Tibial artery (tissue), 4 donors: ENCODE data around the gene TREH.
"Not testable (repeated sequence)": the region's sequence is repeated elsewhere in the genome, so short reads cannot be mapped to it uniquely, and the experiment has no call there.

ENCODE experiments used
- DNase-seq, 2 donors: peaks; one replicate each; pipeline ENCODE4 v3.0.0-alpha.2; 2019
- H3K27ac ChIP-seq, 2 donors: fragments of 200-600 bp; sonication (generic) in 1 of 2; 1 replicate in 1 of 2; 2 replicates in 1 of 2; pipeline ENCODE4 v1.5.1; 2018 to 2019; ENCODE audit warnings: mild to moderate bottlenecking in 1 of 2
- H3K27me3 ChIP-seq, 2 donors: fragments of 200-600 bp; sonication (generic) in 1 of 2; one replicate each; pipeline versions ENCODE4 v1.5.1 to v1.6.0; 2016 to 2019
- H3K36me3 ChIP-seq, 3 donors: fragments of 200-600 bp; sonication (generic) in 2 of 3; one replicate each; pipeline ENCODE4 v1.5.1; 2016 to 2019; ENCODE audit warnings: mild to moderate bottlenecking in 2 of 3
- H3K4me1 ChIP-seq, 4 donors: fragments of 200-600 bp; sonication (generic) in 2 of 4; 1 replicate in 3 of 4; 2 replicates in 1 of 4; pipeline ENCODE4 v1.5.1; 2016 to 2019
- H3K4me3 ChIP-seq, 2 donors: fragments of 200-600 bp; sonication (generic) in 1 of 2; 1 replicate in 1 of 2; 2 replicates in 1 of 2; pipeline ENCODE4 v1.5.1; 2018 to 2019; ENCODE audit warnings: mild to moderate bottlenecking in 2 of 2
- H3K9me3 ChIP-seq, 3 donors: fragments of 200-600 bp; sonication (generic) in 1 of 3; one replicate each; pipeline ENCODE4 v1.5.1; 2016 to 2019
- intact Hi-C: fragments of 100-400 bp; cut with DNase I; formaldehyde crosslinking; loops from one replicate; pipeline ENCODE4 v1.15.0; 2023; ENCODE audit warnings: low total_unique reads
- TF ChIP-seq, protein P1 (sequence below), 2 experiments: fragments of 200-600 bp in 1 of 2; fragments of 450-650 bp in 1 of 2; IDR thresholded peaks; one replicate each; pipeline ENCODE4 v1.5.1; 2017 to 2019; ENCODE audit warnings: antibody characterized with exemption in 2 of 2, mild to moderate bottlenecking in 1 of 2, moderate library complexity in 1 of 2

Gene TREH

GRCh38 chr11:118682372-118682771 is 2.9 kb upstream of the TREH start:
- no peak overlapping the region for H3K4me3 ChIP-seq
- intact Hi-C loops, result no loop called here
- no peaks in the 10 kb centered on the region for H3K36me3 ChIP-seq
- DNase-seq, result peak in 1 of 2 donors; percentile 2
- no peak overlapping the region for H3K27ac ChIP-seq
- no peaks in the 10 kb centered on the region for H3K27me3 ChIP-seq
- H3K9me3 ChIP-seq, result no peaks in the 10 kb centered on the region
- peaks cover 0 to 10% (median 0%) of the 10 kb centered on the region in 4 donors for H3K4me1 ChIP-seq
- TF ChIP-seq, protein P1, sequence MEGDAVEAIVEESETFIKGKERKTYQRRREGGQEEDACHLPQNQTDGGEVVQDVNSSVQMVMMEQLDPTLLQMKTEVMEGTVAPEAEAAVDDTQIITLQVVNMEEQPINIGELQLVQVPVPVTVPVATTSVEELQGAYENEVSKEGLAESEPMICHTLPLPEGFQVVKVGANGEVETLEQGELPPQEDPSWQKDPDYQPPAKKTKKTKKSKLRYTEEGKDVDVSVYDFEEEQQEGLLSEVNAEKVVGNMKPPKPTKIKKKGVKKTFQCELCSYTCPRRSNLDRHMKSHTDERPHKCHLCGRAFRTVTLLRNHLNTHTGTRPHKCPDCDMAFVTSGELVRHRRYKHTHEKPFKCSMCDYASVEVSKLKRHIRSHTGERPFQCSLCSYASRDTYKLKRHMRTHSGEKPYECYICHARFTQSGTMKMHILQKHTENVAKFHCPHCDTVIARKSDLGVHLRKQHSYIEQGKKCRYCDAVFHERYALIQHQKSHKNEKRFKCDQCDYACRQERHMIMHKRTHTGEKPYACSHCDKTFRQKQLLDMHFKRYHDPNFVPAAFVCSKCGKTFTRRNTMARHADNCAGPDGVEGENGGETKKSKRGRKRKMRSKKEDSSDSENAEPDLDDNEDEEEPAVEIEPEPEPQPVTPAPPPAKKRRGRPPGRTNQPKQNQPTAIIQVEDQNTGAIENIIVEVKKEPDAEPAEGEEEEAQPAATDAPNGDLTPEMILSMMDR (IDR thresholded peaks at IDR 0.05), result no peak

GRCh38 chr11:118678908-118679307 is 542 bp downstream of the TREH start:
- H3K4me3 ChIP-seq, H3K27ac ChIP-seq, H3K9me3 ChIP-seq, H3K27me3 ChIP-seq, intact Hi-C loops, H3K36me3 ChIP-seq: not testable (repeated sequence)
- peak in 1 of 2 donors; percentile 72 for DNase-seq
- TF ChIP-seq, protein P1 (IDR thresholded peaks at IDR 0.05), result peak in 1 of 2 experiments; percentile 12
- peaks cover 0 to 10% (median 0%) of the 10 kb centered on the region in 4 donors for H3K4me1 ChIP-seq

- no peaks in the 10 kb centered on the region for H3K27me3 ChIP-seq
- DNase-seq, result peak in 1 of 2 donors; percentile 43
- no peak overlapping the region for H3K4me3 ChIP-seq
- H3K36me3 ChIP-seq, result no peaks in the 10 kb centered on the region
- H3K9me3 ChIP-seq, result no peaks in the 10 kb centered on the region
- no peak overlapping the region for H3K27ac ChIP-seq
- peaks cover 0 to 10% (median 0%) of the 10 kb centered on the region in 4 donors for H3K4me1 ChIP-seq
- intact Hi-C loops, result no loop called here
- TF ChIP-seq, protein P1 (IDR thresholded peaks at IDR 0.05), result no peak
These were observed 1.5 kb downstream of the TREH start for GRCh38 chr11:118677977-118678376.

- H3K4me3 ChIP-seq, result no peak overlapping the region
- H3K9me3 ChIP-seq, result peaks cover 0 to 5% (median 0%) of the 10 kb centered on the region in 3 donors
- no peaks in the 10 kb centered on the region for H3K36me3 ChIP-seq
- peaks cover 0 to 4% (median 0%) of the 10 kb centered on the region in 4 donors for H3K4me1 ChIP-seq
- no peaks in the 10 kb centered on the region for H3K27me3 ChIP-seq
- DNase-seq, result no peak
- H3K27ac ChIP-seq, result no peak overlapping the region
- TF ChIP-seq, protein P1 (IDR thresholded peaks at IDR 0.05), result no peak
- intact Hi-C loops, result loop anchor here (5.0 kb wide), 1 partner anchor 373 kb away; no protein-coding TSS in a partner anchor
These were observed 5.4 kb downstream of the TREH start for GRCh38 chr11:118674082-118674435.

DNA sequence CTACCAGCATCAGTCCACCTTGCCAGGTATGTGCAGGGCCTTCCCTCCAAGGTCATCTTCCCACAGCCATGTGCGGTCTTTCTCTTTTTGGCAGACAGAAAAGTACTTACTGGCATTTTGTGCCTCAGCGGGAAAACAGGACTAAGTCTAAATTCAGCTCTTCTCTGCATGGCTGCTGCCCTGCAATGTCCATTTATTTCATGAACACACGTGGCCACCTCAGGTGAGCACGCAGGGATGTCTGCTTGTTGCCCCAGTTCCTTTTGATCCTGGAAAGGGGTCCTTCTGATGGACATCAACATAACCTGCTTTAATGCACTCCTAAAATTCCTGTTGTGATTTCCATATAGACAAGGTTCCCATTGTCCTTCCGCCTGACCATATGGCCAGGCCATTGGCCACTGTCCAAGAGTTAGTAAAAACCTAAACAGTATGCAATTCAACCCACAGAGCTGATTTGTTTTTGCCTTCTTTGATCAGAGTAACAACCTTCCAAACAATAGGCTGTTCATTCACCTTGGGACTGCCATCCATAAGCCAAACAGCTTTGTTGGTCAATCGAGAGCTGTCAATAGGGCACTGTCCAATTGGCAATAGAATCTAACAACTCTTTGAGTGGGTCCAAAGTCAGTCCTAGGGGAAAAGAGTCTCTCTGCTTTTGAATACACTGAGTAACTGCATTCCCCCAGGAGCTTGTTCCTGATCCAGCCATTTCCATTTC is 5.9 kb downstream of the TREH start:
- H3K4me3 ChIP-seq, result no peak overlapping the region
- peak in 1 of 2 donors; percentile 13 for DNase-seq
- no peak overlapping the region for H3K27ac ChIP-seq
- no peaks in the 10 kb centered on the region for H3K36me3 ChIP-seq
- TF ChIP-seq, protein P1 (IDR thresholded peaks at IDR 0.05), result no peak
- no peaks in the 10 kb centered on the region for H3K27me3 ChIP-seq
- intact Hi-C loops, result loop anchor here (5.0 kb wide), 1 partner anchor 374 kb away; no protein-coding TSS in a partner anchor
- H3K9me3 ChIP-seq, result peaks cover 0 to 5% (median 0%) of the 10 kb centered on the region in 3 donors
- H3K4me1 ChIP-seq, result no peaks in the 10 kb centered on the region
